H1 (cell line): ENCODE results near the gene PSMD3. TPM values are rescaled to one million over a fixed set of nuclear protein-coding genes. Genes with fewer than 3 reads are reported as not detected.

Experiments used
- POLR2A ChIP-seq, 2 experiments: IDR thresholded peaks; 1 replicate in 1 of 2; 2 replicates in 1 of 2; pipeline ENCODE4 v1.6.1; 2011; ENCODE audit warnings: low read depth in 2 of 2, low read length in 2 of 2, mild to moderate bottlenecking in 2 of 2; ENCODE audit errors: control extremely low read depth in 1 of 2
- RAD21 ChIP-seq, 2 experiments: IDR thresholded peaks in 1 of 2; conservative IDR thresholded peaks in 1 of 2; 2 replicates each; pipeline ENCODE4 v1.6.1; 2011; ENCODE audit warnings: low read depth in 2 of 2, low read length in 2 of 2, improper control_type of control experiment in 1 of 2, inconsistent platforms in 1 of 2, mild to moderate bottlenecking in 1 of 2, moderate library complexity in 1 of 2
- RNF2 ChIP-seq: fragments of 200-900, 300-1000 bp; sonication (generic); IDR thresholded peaks from 2 replicates; pipeline ENCODE4 v1.7.1; 2016; ENCODE audit warnings: borderline replicate concordance, low read depth, mild to moderate bottlenecking, antibody characterized with exemption, low read length; ENCODE audit not compliant: poor library complexity, severe bottlenecking; ENCODE audit errors: missing control alignments
- RXRA ChIP-seq: IDR thresholded peaks from 2 replicates; pipeline ENCODE4 v1.6.1; 2011; ENCODE audit warnings: low read depth, mild to moderate bottlenecking, low read length, moderate library complexity; ENCODE audit not compliant: insufficient read depth
- polyA plus RNA-seq, 7 experiments: library from polyadenylated mRNA; depleted of rRNA in 3 of 7; stranded (reverse) in 5 of 7; unstranded in 2 of 7; fragments of >200 nt in 5 of 7; fragments of 200-250 nt in 2 of 7; gene quantifications; 1 replicate in 5 of 7; 2 replicates in 1 of 7; 4 replicates in 1 of 7; pipeline versions ENCODE4 v1.2.1 to v1.2.3, GENCODE V29; 2011 to 2013; ENCODE audit warnings: missing spikeins in 2 of 7, mixed read lengths in 2 of 7
- total RNA-seq: library from RNA; stranded (reverse); fragmentation: NEBNext Ultra II Directional; extraction: Animal tissue kit (Norgen Biotek cat#: 25700); gene quantifications from 2 replicates; pipeline ENCODE4 v1.2.1, GENCODE V29; 2021
- TF ChIP-seq, protein P1 (sequence below): IDR thresholded peaks from 2 replicates; pipeline ENCODE4 v1.6.1; 2012; ENCODE audit warnings: inconsistent platforms
- TF ChIP-seq, protein P2 (sequence below): IDR thresholded peaks from 2 replicates; pipeline ENCODE4 v1.6.1; 2011; ENCODE audit warnings: low read length, improper control_type of control experiment

Gene PSMD3
- total and polyA plus RNA-seq, 2 of the 8 experiments (the other 6 are each of a cell fraction or from before 2014, with no cell fraction given), result 151 to 198 TPM

DNA sequence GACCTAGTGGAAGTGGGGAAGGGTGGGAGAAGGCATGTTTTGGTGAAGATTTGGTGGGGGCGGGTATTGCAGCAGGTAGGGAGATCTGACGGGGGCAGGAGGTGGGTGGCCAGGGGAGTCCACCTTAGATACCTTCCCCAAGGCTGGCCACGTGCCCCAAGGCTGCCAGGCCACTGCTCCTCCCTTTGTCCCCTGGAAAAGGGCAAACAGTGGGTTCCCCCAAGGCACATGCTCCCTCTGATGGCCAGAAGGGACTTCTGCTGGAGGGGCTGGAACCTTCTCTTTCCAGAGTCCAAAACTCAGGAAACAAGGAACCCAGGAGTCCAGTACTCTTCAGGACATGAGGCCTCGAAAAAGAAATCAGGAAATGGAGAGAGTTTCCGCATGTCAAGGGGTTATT, 6.2 kb upstream of the PSMD3 start (continued):
- TF ChIP-seq RNF2, result no peak
- TF ChIP-seq, protein P1, sequence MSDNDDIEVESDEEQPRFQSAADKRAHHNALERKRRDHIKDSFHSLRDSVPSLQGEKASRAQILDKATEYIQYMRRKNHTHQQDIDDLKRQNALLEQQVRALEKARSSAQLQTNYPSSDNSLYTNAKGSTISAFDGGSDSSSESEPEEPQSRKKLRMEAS, result 0 out of 2 replicates have a peak, but pooled peaks have one; percentile 28
- TF ChIP-seq POLR2A (IDR thresholded peaks at IDR 0.05; ENCODE audit: control extremely low read depth in 1 of 2, low read depth in 2 of 2, low read length in 2 of 2), result no peak
- TF ChIP-seq, protein P2, sequence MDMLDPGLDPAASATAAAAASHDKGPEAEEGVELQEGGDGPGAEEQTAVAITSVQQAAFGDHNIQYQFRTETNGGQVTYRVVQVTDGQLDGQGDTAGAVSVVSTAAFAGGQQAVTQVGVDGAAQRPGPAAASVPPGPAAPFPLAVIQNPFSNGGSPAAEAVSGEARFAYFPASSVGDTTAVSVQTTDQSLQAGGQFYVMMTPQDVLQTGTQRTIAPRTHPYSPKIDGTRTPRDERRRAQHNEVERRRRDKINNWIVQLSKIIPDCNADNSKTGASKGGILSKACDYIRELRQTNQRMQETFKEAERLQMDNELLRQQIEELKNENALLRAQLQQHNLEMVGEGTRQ, result no peak
- peak; percentile 33 to 54; a peak in 3 of 4 replicates for TF ChIP-seq RAD21 (IDR thresholded peaks at IDR 0.05 in 1 of 2, conservative IDR thresholded peaks at IDR 0.05 in 1 of 2; ENCODE audit: low read depth in 2 of 2, low read length in 2 of 2)
- no peak for TF ChIP-seq RXRA
